ENCODE results near the gene UQCRHL.

UQCRHL gene

DNA sequence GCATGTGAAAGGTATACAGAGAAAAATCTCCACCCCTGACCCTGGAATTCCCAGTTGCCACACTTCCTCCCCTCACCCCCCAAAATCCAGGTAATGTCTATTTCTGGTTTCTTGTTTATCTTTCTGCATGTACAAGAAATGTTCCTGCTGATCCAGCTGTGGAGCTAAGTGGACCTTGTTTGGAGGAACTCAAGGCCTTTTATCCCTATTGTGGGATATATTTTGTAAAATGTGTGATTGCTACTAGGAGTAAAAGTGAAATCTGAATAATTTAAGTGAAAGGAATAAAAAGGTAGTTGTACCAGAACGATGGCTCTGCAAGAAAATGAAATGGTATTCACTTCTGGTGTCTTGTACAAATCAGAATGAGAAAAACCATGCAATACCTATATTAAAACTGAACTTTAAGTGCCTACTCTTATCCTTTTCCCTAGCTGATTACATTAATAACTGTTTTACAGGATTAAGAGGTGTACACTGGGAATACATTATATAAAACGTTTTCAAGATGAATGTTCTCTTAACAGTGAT, 43.1 kb upstream of the UQCRHL start:
- Histone ChIP-seq H3K36me3 (no peaks in the 10 kb centered on the region), H3K4me1 (peaks cover 0 to 62% (median 35%) of the 10 kb centered on the region in 4 donors), H3K4me3 (peak overlapping the region; percentile 93 to 98), H3K27me3 (no peaks in the 10 kb centered on the region), H3K27ac (peak overlapping the region; percentile 99), H3K9me3 (no peaks in the 10 kb centered on the region)
- intact Hi-C loops (cut with DNase I; ENCODE audit: low total_unique reads): no loop called here
- TF ChIP-seq, protein P1, sequence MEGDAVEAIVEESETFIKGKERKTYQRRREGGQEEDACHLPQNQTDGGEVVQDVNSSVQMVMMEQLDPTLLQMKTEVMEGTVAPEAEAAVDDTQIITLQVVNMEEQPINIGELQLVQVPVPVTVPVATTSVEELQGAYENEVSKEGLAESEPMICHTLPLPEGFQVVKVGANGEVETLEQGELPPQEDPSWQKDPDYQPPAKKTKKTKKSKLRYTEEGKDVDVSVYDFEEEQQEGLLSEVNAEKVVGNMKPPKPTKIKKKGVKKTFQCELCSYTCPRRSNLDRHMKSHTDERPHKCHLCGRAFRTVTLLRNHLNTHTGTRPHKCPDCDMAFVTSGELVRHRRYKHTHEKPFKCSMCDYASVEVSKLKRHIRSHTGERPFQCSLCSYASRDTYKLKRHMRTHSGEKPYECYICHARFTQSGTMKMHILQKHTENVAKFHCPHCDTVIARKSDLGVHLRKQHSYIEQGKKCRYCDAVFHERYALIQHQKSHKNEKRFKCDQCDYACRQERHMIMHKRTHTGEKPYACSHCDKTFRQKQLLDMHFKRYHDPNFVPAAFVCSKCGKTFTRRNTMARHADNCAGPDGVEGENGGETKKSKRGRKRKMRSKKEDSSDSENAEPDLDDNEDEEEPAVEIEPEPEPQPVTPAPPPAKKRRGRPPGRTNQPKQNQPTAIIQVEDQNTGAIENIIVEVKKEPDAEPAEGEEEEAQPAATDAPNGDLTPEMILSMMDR (IDR thresholded peaks at IDR 0.05): no peak
- no peak for DNase-seq

GRCh38 chr1:15849775-15850324, 42.4 kb upstream of the UQCRHL start:
- intact Hi-C loops (cut with DNase I; ENCODE audit: low total_unique reads): loop anchor here (2.0 kb wide), 1 partner anchor 35 kb away; no protein-coding TSS in a partner anchor

DNA sequence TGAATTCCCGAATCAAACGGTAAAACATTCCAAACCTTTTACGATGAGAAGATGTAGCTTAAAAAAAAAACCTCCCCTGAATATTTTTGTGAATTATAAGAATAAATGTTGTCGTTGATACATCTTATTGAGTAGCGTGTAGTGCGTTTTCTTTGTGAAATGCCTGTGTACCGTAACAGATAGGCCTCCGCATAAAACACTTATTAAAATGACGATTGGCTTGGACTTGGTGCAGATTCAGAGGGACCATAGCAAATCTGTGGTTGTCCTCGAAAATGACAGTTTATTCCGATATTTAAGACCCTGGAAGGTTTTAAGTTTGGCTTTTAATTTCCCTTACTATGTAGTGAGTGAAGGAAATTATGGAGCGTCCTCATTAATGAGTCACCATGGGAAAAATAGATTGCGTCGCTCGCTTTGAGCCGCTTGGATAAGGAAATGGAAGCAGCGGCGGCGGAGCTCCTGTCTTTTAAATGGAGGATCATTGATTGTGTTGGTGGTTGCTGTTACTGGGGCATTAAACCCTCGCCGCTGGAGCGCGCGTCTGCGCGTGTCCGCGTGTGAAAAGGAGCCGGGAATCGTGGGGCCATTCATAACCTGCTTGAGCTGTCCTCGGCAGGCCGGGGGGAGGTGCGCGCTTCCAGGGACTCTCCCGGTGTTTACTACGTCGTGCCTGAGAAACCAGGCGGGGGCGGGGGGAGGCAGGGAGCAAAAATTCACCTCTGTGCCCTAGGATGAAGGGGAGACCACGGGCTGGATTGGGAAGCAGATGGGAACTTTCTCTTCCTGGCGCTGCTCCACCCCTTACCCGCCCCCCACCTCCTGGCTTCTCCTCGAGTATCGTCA, 41.7 kb upstream of the UQCRHL start:
- no peaks in the 10 kb centered on the region for H3K9me3 ChIP-seq
- DNase-seq: peak; percentile 87 to 89
- H3K27me3 ChIP-seq: no peaks in the 10 kb centered on the region
- H3K4me1 ChIP-seq: peaks cover 0 to 71% (median 43%) of the 10 kb centered on the region in 4 donors
- H3K36me3 ChIP-seq: no peaks in the 10 kb centered on the region
- intact Hi-C loops (cut with DNase I; ENCODE audit: low total_unique reads): loop anchor here (2.0 kb wide), 1 partner anchor 36 kb away; no protein-coding TSS in a partner anchor
- peak overlapping the region; percentile 93 to 98 for H3K4me3 ChIP-seq
- H3K27ac ChIP-seq: peak overlapping the region; percentile 99
- TF ChIP-seq, protein P1 (IDR thresholded peaks at IDR 0.05): no peak

More at GRCh38 chr1:15849775-15850324, 42.4 kb upstream of the UQCRHL start:
- Histone ChIP-seq H3K4me3 (peak overlapping the region; percentile 93 to 98), H3K27ac (peak overlapping the region; percentile 99), H3K9me3 (no peaks in the 10 kb centered on the region), H3K4me1 (peaks cover 0 to 65% (median 40%) of the 10 kb centered on the region in 4 donors), H3K27me3 (no peaks in the 10 kb centered on the region), H3K36me3 (no peaks in the 10 kb centered on the region)
- DNase-seq: peak; percentile 38 to 67
- TF ChIP-seq, protein P1 (IDR thresholded peaks at IDR 0.05): no peak

DNA sequence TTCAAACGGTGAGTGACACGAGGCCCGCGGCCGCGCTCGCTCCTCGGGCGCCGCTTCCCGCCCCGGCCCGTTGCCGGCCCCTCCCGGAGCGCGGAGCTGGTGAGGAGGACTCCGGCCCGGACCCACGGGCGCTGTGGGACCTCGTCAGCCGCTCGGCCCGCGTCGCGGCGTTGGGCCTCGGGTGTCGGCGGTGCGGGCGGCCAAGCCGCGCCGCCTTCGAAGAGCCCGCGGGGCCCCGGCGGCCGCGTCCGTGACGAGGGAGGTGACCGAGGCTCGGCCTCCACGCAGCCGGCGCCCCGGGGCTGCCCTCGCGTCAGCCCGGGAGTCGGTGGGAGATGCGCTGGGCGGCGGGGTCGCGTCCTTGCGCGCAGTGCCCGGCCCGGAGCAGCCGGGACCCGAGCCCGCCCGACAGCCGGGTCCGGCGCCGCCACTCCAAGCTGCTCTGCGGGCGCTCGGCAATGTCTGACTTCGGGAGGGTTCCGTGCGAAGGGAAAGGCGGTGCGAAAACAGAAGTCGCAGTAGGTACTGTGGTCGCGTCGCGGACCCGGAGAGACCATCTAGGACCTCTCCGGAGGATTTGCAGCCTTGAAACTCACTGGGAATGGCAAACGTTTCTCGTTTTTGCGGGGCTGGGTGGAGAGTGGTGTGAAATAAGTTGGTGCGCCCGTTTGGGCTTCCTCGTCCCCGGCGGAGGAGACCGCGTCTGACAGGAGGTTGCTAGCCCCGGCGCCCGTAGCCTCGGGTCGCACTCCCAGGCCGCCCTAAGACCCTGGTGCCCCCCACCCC, 40.9 kb upstream of the UQCRHL start:
- no peaks in the 10 kb centered on the region for H3K36me3 ChIP-seq
- intact Hi-C loops (cut with DNase I; ENCODE audit: low total_unique reads): loop anchor here (2.0 kb wide), 1 partner anchor 36 kb away; no protein-coding TSS in a partner anchor
- no peaks in the 10 kb centered on the region for H3K9me3 ChIP-seq
- peak in 1 of 2 donors; percentile 74 for DNase-seq
- H3K4me3 ChIP-seq: peak overlapping the region; percentile 93 to 98
- no peaks in the 10 kb centered on the region for H3K27me3 ChIP-seq
- peak overlapping the region; percentile 99 for H3K27ac ChIP-seq
- TF ChIP-seq, protein P1 (IDR thresholded peaks at IDR 0.05): no peak
- H3K4me1 ChIP-seq: peaks cover 0 to 72% (median 40%) of the 10 kb centered on the region in 4 donors

DNA sequence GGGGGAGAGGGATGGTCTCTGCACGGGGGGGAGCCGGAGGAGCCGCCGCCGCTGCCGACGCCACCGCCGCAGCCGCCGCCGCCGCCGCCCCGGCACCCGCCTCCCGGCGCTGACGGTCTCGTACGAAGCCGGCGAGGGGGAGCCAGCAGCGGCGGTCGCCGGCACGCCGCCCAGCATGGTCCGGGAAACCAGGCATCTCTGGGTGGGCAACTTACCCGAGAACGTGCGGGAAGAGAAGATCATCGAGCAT, 40.4 kb upstream of the UQCRHL start:
- H3K4me3 ChIP-seq: peak overlapping the region; percentile 93 to 98
- H3K27ac ChIP-seq: peak overlapping the region; percentile 99
- peaks cover 0 to 67% (median 36%) of the 10 kb centered on the region in 4 donors for H3K4me1 ChIP-seq
- TF ChIP-seq, protein P1 (IDR thresholded peaks at IDR 0.05): no peak
- H3K27me3 ChIP-seq: no peaks in the 10 kb centered on the region
- no peaks in the 10 kb centered on the region for H3K9me3 ChIP-seq
- no peaks in the 10 kb centered on the region for H3K36me3 ChIP-seq
- DNase-seq: no peak
- intact Hi-C loops (cut with DNase I; ENCODE audit: low total_unique reads): loop anchor here (2.0 kb wide), 1 partner anchor 37 kb away; no protein-coding TSS in a partner anchor
